ENCODE measurements around the gene CMPK1.
"Not testable (repeated sequence)": the region's sequence is repeated elsewhere in the genome, so short reads cannot be mapped to it uniquely, and the experiment has no call there.

The CMPK1 gene

GRCh38 chr1:47338249-47339077 is 4.9 kb downstream of the CMPK1 start:
- DNase-seq = no peak

GRCh38 chr1:47340227-47340626 is 6.6 kb downstream of the CMPK1 start:
- DNase-seq = no peak

GRCh38 chr1:47346979-47347378 is 13.4 kb downstream of the CMPK1 start:
- DNase-seq = not testable (repeated sequence)

- no peak for DNase-seq
Observed at GRCh38 chr1:47347735-47348134, 14.1 kb downstream of the CMPK1 start.

GRCh38 chr1:47348246-47348645 is 14.7 kb downstream of the CMPK1 start:
- no peak for DNase-seq

GRCh38 chr1:47351305-47351704 is 17.7 kb downstream of the CMPK1 start:
- DNase-seq = peak; percentile 15

GRCh38 chr1:47361380-47361779 is 27.8 kb downstream of the CMPK1 start:
- DNase-seq = no peak

- no peak for DNase-seq
Observed at GRCh38 chr1:47362828-47363227, 29.2 kb downstream of the CMPK1 start.

GRCh38 chr1:47367651-47368050 is 34.1 kb downstream of the CMPK1 start:
- no peak for DNase-seq

GRCh38 chr1:47371016-47371517 is 37.5 kb downstream of the CMPK1 start:
- no peak for DNase-seq

- DNase-seq = no peak
Observed at GRCh38 chr1:47374501-47374900, 40.9 kb downstream of the CMPK1 start.

- no peak for DNase-seq
Observed at GRCh38 chr1:47378147-47378546, 44.6 kb downstream of the CMPK1 start.

GRCh38 chr1:47380699-47381098 is 47.1 kb downstream of the CMPK1 start:
- no peak for DNase-seq

- no peak for DNase-seq
Observed at GRCh38 chr1:47382399-47382983, 48.9 kb downstream of the CMPK1 start.

GRCh38 chr1:47384083-47384482 is 50.5 kb downstream of the CMPK1 start:
- no peak for DNase-seq

GRCh38 chr1:47385020-47385419 is 51.4 kb downstream of the CMPK1 start:
- DNase-seq = no peak

- DNase-seq = no peak
Observed at GRCh38 chr1:47386268-47386667, 52.7 kb downstream of the CMPK1 start.

GRCh38 chr1:47388030-47388890 is 54.7 kb downstream of the CMPK1 start:
- no peak for DNase-seq

- DNase-seq = peak; percentile 75
Observed at GRCh38 chr1:47388891-47389238, 55.3 kb downstream of the CMPK1 start.

GRCh38 chr1:47389731-47390130 is 56.1 kb downstream of the CMPK1 start:
- no peak for DNase-seq

- DNase-seq = no peak
Observed at GRCh38 chr1:47390843-47391242, 57.3 kb downstream of the CMPK1 start.

GRCh38 chr1:47393141-47393540 is 59.6 kb downstream of the CMPK1 start:
- DNase-seq = no peak

GRCh38 chr1:47395433-47395832 is 61.8 kb downstream of the CMPK1 start:
- DNase-seq = no peak
